HG03558 (cell line): ENCODE results near the gene STAT2.
"Not testable (repeated sequence)": the region's sequence is repeated elsewhere in the genome, so short reads cannot be mapped to it uniquely, and the experiment has no call there.

Source experiments
- ATAC-seq: cut with Tn5 transposase; IDR thresholded peaks from one replicate; pipeline ENCODE4 v1.9.1; 2021; ENCODE audit warnings: moderate number of reproducible peaks; ENCODE audit not compliant: unreplicated experiment; ENCODE audit errors: extremely low read depth

The STAT2 gene

DNA sequence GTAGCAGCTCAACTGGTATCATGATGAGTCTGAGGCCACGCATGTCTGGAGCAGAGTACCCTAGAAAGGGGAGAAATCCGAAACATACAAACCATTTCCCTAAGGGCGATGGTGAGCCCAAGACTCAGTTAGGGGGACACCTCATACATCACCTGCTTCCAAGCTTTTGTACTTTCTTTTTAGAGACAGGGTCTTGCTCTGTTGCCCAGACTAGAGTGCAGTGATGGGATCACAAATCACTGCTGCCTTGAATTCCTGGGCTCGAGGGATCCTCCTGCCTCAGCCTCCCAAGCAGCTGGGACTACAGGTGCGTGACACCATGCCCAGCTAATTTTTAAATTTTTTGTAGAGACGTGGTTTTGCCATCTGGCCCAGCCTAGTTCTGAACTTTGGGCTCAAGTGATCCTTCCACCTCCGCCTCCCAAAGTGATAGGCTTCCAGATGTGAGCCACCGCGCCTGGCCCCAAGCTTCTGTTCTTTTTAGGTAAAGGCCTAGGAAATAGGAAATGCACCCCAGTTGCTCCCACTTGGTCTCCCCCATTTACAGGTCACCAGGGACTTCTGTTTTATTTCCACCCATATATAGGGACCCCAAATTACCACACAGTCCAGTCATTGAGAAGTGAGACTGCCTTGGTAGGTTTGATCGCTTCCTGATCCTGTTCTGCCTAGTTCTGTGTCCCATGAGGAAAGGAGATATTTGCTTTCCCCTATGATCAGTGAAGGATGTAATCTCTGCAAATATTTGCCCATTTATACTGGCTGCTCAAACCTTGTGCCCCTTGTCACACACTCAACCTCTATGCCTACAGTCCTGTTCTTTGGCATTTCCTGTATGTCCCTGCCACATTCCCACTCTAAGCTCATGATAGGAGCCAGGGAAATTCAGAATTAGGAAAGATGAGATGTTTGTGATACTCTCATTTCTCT is 2.5 kb upstream of the STAT2 start, which contains the start of gene APOF:
APOF (minus strand) TSS at position 728 of the 930 bp plus-strand sequence; CDS start at position 616, 112 bp downstream.
- no peak for ATAC-seq

- ATAC-seq = no peak
Measured at GRCh38 chr12:56361487-56362129, 1.7 kb upstream of the STAT2 start.

- ATAC-seq = no peak
Measured at GRCh38 chr12:56358836-56359532, 923 bp downstream of the STAT2 start.

- no peak for ATAC-seq
Measured at GRCh38 chr12:56351325-56351724, 8.6 kb downstream of the STAT2 start.

GRCh38 chr12:56350662-56351061 is 9.2 kb downstream of the STAT2 start:
- no peak for ATAC-seq

GRCh38 chr12:56348776-56349175 is 11.1 kb downstream of the STAT2 start:
- no peak for ATAC-seq

DNA sequence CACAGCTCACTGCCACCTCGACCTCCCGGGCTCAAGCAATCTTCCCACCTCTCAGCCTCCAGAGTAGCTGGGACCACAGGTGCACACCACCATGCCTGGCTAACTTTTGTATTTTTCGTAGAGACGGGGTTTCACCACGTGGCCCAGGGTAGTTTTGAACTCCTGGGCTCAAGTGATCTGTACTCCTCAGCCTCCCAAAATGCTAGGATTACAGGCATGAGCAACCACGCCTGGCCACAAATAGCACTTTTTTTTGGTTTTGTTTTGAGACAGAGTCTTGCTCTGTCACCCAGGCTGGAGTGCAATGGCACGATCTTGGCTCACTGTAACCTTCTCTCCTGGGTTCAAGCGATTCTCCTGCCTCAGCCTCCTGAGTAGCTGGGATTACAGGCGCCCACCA is 12.7 kb downstream of the STAT2 start:
- not testable (repeated sequence) for ATAC-seq

- no peak for ATAC-seq
Measured at GRCh38 chr12:56346675-56347074, 13.2 kb downstream of the STAT2 start.

DNA sequence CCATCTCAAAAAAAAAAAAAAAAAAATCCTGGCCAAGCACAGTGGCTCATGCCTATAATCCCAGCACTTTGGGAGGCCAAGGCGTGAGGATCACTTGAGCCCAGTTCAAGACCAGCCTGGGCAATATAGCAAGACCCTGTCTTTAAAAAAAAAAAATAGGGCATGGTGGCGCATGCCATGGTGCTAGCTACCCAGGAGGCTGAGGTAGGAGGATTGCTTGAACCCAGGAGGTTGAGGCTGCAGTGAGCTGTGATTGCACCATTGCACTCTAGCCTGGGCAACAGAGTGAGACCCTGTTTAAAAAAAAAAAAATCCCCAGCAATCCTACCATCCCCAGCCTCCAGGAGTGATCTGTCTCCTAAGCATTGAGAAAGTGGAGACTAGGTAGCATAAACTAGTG is 17.6 kb downstream of the STAT2 start:
- not testable (repeated sequence) for ATAC-seq

- ATAC-seq = no peak
Measured at GRCh38 chr12:56341616-56342015, 18.3 kb downstream of the STAT2 start.

DNA sequence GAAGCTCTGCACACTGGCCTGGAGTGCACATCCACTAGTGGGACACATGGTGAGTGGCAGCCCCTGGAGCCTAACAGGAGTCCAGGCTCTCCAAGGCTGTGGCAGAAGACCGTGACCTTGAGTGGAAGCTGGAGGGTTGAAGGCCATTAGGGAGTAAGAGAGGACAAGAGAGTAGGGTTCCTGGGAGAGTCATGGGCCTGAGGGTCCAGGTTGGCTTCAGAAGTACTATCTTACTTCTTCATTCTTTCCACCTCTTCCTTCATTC is 20.8 kb downstream of the STAT2 start:
- no peak for ATAC-seq

DNA sequence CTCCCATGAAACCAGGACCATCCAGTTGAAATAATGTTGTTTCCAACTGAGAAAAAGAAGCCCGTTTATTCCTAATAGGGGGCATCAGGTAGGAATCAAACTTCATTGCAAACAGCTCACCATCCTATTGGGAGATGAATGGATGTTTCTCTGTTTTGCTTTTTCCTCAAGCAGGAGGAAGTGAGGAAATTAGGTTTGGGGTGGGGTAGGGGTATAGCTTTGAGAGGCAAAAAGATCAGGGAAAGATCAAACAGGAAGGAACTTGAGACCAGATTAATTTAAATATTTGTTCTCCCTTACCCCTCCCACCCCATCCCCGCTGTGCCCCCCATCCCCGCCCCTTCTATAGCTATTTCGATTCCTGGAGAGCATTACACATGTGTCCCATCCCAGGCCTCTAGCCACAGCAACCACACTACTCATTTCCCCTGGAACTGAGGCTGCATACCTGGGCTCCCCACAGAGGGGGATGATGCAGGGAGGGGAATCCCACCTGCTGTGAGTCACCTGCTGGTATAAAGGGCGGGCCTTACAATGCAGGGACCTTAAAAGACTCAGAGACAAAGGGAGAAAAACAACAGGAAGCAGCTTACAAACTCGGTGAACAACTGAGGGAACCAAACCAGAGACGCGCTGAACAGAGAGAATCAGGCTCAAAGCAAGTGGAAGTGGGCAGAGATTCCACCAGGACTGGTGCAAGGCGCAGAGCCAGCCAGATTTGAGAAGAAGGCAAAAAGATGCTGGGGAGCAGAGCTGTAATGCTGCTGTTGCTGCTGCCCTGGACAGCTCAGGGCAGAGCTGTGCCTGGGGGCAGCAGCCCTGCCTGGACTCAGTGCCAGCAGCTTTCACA is 21.4 kb downstream of the STAT2 start, which contains the start of gene IL23A:
IL23A (plus strand) TSS at position 577 of the 850 bp plus-strand sequence; CDS start at position 738, 161 bp downstream.
- no peak for ATAC-seq

DNA sequence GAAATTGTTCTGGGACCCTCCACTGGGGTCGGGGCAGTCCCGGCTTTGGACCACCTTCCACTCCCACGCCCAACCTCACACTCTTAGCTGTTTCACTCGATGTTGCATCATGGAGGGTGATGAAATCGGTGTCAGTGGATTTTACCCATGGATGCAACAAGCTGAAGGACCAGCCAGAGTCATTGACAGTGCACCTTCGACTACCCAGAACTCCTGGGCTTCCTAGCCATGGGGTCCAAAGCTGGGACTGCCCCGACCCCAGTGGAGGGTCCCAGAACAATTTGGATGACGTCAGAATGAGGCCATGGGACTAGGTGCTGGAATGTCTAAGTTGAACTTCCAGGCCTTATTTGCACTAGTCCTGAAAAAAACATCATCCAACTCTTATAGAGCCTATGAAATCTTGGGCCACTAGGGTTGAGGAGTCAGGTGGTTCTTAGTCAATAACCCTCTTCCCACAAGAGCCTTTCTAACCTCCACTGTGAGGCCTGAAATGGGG is 22.1 kb downstream of the STAT2 start:
- no peak for ATAC-seq

- no peak for ATAC-seq
Measured at GRCh38 chr12:56336361-56337167, 23.3 kb downstream of the STAT2 start.

- not testable (repeated sequence) for ATAC-seq
Measured at GRCh38 chr12:56335527-56335926, 24.4 kb downstream of the STAT2 start.

- ATAC-seq = no peak
Measured at GRCh38 chr12:56334490-56334793, 25.5 kb downstream of the STAT2 start.

- peak; percentile 65 for ATAC-seq
Measured at GRCh38 chr12:56333679-56334489, 26.0 kb downstream of the STAT2 start, which contains the start of gene PAN2. PAN2 (minus strand) TSS chr12:56334000; CDS start chr12:56333094, 906 bp downstream.

DNA sequence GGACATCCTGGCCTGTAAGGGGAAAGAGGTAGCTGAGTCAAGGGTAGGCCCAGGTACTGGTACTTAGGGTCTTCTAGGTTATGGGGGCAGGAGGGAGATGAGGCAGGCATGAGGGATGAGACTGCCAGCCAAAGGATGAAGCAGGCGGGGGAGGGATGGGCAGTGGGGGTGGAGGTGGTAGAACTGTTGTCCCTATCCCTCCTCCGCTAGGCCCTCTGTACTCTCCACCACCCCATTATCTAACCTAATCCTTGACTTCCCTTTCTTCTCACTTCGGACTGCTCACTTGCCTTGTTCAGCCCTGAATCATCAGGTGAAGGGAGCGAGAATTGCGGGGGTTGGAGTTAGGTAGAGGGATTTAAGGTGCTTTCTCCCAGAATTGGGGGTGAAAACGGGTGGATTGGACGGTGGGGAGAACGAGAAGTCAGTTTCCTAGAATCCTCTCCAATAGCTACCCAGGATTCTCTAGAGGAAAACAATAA is 26.7 kb downstream of the STAT2 start:
- no peak for ATAC-seq
